ENCODE measurements around the gene SULT1B1.

Gene SULT1B1

DNA sequence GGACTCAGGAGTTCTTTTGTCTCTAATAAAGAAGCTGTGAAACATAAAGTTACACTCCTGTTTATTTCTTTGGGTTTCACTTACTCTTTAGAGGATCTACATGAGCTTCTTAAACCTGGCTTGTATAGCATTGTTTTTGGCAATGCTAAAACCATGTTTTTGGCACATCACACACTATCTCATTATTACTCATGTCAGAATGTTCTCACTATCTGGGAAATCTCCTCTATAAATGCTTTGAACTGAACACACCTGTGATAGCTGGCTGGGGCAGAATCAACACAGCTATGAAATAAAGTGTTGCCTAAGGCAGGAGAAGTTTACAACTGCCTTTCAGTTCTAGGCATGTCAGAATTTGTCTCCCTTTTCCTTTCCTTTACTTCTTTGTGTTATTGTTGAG, 52.6 kb downstream of the SULT1B1 start:
- TF ChIP-seq CTCF (IDR thresholded peaks at IDR 0.05; ENCODE audit: extremely low read depth, missing control alignments), result no peak
- no peak for DNase-seq (ENCODE audit: low spot score)

- no peak for DNase-seq (ENCODE audit: low spot score)
These were observed 58.2 kb downstream of the SULT1B1 start for GRCh38 chr4:69702201-69702600.

GRCh38 chr4:69701696-69702095, 58.7 kb downstream of the SULT1B1 start:
- DNase-seq (ENCODE audit: low spot score), result no peak

More at GRCh38 chr4:69702201-69702600, 58.2 kb downstream of the SULT1B1 start:
- no peak for TF ChIP-seq CTCF (IDR thresholded peaks at IDR 0.05; ENCODE audit: extremely low read depth, missing control alignments)

GRCh38 chr4:69697536-69698242, 62.7 kb downstream of the SULT1B1 start:
- TF ChIP-seq CTCF (IDR thresholded peaks at IDR 0.05; ENCODE audit: extremely low read depth, missing control alignments), result no peak

More at GRCh38 chr4:69701696-69702095, 58.7 kb downstream of the SULT1B1 start:
- no peak for TF ChIP-seq CTCF (IDR thresholded peaks at IDR 0.05; ENCODE audit: extremely low read depth, missing control alignments)

DNA sequence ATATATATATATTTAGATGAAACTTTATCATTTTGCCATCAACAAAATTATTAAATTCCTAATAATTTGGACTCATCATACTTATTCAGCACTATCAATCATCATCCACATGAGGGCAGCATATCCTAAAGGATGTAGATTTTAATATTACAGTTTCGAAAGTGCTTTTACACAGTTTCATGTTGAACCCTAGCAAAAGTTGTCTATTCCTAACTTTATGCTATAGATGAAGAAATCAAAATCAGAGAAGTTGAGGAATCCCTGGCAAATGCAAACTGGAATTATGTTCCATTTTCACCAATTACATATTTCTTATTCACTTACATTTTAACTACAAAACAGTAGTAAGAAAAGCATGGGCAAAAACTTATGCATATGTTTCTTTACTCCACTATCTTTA, 70.8 kb downstream of the SULT1B1 start:
- DNase-seq (ENCODE audit: low spot score), result peak; percentile 16
- peak; percentile 50 for TF ChIP-seq CTCF (IDR thresholded peaks at IDR 0.05; ENCODE audit: extremely low read depth, missing control alignments)

More at GRCh38 chr4:69697536-69698242, 62.7 kb downstream of the SULT1B1 start:
- no peak for DNase-seq (ENCODE audit: low spot score)

- no peak for TF ChIP-seq CTCF (IDR thresholded peaks at IDR 0.05; ENCODE audit: extremely low read depth, missing control alignments)
- no peak for DNase-seq (ENCODE audit: low spot score)
These were observed 75.6 kb downstream of the SULT1B1 start for GRCh38 chr4:69684804-69685203.
